Measurements from ENCODE around the gene ANKRD6. TPM values are rescaled to one million over a fixed set of nuclear protein-coding genes. Genes with fewer than 3 reads are reported as not detected.
A peak's percentile ranks its signal among the peaks of the same experiment; 100 is the strongest.

Gene ANKRD6
- total RNA-seq, 4 donors from 2014 or later, result 0.57 to 11.6 (median 3.0) TPM

DNA sequence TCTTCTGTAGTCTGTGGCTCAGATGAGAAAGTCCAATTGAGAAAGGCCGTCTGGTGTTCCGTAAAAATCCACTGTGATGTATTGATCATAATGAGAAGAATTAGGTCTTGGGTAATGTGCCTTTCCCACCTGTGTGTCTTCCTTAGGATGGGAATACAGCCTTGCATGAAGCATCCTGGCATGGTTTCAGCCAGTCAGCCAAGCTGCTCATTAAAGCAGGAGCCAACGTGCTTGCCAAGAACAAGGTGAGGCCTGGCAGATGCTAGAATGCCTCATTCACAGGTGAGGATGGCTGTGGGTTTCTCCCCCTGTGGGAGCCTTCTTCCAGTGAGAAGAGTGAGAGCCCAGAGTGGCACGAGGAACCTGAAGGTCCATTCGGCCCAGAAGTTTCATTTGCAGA is 172.9 kb downstream of the ANKRD6 start:
- no peak overlapping the region for H3K4me3 ChIP-seq
- H3K36me3 ChIP-seq, result no peaks in the 10 kb centered on the region
- no peaks in the 10 kb centered on the region for H3K9me3 ChIP-seq
- no peak for DNase-seq
- no peaks in the 10 kb centered on the region for H3K27me3 ChIP-seq
- TF ChIP-seq, protein P1, sequence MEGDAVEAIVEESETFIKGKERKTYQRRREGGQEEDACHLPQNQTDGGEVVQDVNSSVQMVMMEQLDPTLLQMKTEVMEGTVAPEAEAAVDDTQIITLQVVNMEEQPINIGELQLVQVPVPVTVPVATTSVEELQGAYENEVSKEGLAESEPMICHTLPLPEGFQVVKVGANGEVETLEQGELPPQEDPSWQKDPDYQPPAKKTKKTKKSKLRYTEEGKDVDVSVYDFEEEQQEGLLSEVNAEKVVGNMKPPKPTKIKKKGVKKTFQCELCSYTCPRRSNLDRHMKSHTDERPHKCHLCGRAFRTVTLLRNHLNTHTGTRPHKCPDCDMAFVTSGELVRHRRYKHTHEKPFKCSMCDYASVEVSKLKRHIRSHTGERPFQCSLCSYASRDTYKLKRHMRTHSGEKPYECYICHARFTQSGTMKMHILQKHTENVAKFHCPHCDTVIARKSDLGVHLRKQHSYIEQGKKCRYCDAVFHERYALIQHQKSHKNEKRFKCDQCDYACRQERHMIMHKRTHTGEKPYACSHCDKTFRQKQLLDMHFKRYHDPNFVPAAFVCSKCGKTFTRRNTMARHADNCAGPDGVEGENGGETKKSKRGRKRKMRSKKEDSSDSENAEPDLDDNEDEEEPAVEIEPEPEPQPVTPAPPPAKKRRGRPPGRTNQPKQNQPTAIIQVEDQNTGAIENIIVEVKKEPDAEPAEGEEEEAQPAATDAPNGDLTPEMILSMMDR (IDR thresholded peaks at IDR 0.05), result no peak
- TF ChIP-seq POLR2A (IDR thresholded peaks at IDR 0.05), result no peak
- no peak overlapping the region for H3K27ac ChIP-seq
- no peaks in the 10 kb centered on the region for H3K4me1 ChIP-seq

DNA sequence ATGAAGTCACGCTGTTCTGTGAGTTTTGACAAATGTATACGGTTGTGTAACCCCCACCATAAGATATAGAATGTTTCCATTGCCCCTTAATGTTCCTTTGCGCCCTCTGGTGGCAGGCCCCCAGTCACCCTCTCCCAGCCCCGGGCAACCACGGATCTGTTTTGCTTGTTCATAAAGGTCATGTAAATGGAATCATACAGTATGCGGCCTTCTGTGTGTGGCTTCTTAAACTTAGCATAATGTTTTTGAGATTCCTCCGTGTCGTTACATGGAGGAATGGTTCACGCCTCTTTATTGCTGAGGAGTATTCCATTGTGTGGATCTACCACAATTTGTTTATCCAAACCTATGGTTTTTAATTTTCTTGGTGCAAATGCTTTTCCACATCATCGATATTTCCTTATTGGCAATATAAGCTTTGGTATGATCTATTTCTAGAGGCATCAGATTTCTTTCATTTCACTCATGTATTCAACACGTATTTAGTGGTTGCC is 177.2 kb downstream of the ANKRD6 start:
- Histone ChIP-seq H3K9me3 (no peaks in the 10 kb centered on the region), H3K36me3 (no peaks in the 10 kb centered on the region), H3K4me3 (no peak overlapping the region), H3K27ac (no peak overlapping the region), H3K4me1 (no peaks in the 10 kb centered on the region), H3K27me3 (no peaks in the 10 kb centered on the region)
- peak; percentile 74 to 89 (median 80) for DNase-seq
- TF ChIP-seq, protein P1 (IDR thresholded peaks at IDR 0.05), result peak; percentile 40 to 88 (median 72)
- no peak for TF ChIP-seq POLR2A (IDR thresholded peaks at IDR 0.05)

DNA sequence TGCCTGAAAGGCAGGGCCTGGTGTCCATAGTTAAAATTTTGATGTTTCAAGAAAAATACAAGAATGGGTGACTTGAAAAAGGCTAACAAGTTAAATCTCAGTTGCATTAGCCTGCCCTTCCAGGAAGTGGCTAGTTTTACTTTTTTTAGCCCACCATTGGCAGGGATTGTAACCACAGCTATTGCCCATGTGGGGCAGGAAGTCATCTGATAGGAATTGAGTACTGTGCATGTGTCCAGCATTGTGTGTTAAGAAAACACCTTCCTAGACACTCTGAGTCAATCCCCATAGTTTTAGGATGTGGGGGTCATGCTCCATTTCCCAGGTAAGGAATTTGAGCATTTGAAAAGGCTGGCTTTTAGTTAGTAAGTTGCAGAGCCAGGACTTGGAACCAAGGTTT is 178.7 kb downstream of the ANKRD6 start:
- Histone ChIP-seq H3K27ac (no peak overlapping the region), H3K27me3 (no peaks in the 10 kb centered on the region), H3K9me3 (no peaks in the 10 kb centered on the region), H3K36me3 (no peaks in the 10 kb centered on the region), H3K4me3 (no peak overlapping the region), H3K4me1 (no peaks in the 10 kb centered on the region)
- no peak for DNase-seq
- TF ChIP-seq, protein P1 (IDR thresholded peaks at IDR 0.05), result no peak
- no peak for TF ChIP-seq POLR2A (IDR thresholded peaks at IDR 0.05)

DNA sequence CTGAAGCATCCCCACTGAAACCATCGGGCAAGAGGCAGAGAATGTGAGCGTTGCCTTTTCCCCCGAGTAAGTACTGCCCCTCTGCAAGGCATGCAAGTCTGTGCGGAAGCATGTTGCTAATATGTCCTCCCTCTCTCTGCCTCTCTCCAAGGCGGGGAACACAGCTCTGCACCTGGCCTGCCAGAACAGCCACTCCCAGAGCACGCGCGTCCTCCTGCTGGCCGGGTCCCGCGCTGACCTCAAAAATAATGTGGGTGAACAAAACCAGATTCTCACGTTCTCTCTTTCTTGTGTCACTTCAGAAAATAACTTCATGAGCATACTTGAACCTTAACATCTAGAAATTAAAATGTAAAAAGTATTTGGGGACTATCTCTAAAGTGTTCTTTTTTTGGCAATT is 179.2 kb downstream of the ANKRD6 start:
- Histone ChIP-seq H3K27ac (no peak overlapping the region), H3K4me1 (no peaks in the 10 kb centered on the region), H3K36me3 (no peaks in the 10 kb centered on the region), H3K27me3 (no peaks in the 10 kb centered on the region), H3K4me3 (no peak overlapping the region), H3K9me3 (no peaks in the 10 kb centered on the region)
- DNase-seq, result no peak
- no peak for TF ChIP-seq POLR2A (IDR thresholded peaks at IDR 0.05)
- TF ChIP-seq, protein P1 (IDR thresholded peaks at IDR 0.05), result no peak

DNA sequence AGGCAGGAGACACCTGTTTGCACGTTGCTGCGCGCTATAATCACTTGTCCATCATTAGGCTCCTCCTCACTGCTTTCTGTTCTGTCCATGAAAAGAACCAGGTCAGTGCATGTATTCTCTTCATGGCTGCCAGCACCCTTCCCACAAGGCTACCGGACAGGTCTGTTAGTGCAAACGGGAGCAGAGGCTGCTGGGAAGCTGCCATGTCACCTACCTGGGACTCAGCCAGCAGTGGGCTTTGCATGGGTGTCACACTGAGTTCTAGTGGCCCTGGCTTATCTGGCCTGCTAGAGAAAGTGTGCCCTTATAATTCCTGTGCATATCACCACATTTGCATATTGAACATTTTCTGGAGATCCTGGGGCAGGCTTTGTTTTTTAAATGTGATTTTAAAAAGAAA is 180.8 kb downstream of the ANKRD6 start:
- Histone ChIP-seq H3K27me3 (no peaks in the 10 kb centered on the region), H3K27ac (no peak overlapping the region), H3K36me3 (no peaks in the 10 kb centered on the region), H3K4me1 (no peaks in the 10 kb centered on the region), H3K9me3 (no peaks in the 10 kb centered on the region), H3K4me3 (no peak overlapping the region)
- DNase-seq, result no peak
- no peak for TF ChIP-seq POLR2A (IDR thresholded peaks at IDR 0.05)
- TF ChIP-seq, protein P1 (IDR thresholded peaks at IDR 0.05), result no peak

DNA sequence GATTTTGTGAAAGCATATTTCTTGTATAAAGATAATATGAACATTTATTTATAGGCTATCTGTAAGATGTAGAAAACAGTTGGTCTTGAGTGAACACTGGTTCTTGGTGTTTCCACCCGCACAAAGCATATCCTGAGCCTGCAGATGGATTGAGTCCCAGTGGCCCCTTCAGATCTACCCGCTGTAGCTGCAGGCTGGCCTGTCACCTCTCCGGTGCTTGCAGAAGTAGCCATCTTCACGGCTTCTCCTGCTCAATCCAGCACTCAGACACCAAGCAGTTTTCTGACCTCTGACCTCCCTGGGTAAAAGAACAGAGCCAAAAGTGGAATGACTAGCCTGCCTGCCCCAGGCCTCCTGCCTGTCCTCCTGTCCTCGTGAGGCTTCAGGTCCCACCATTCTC is 182.9 kb downstream of the ANKRD6 start:
- no peak overlapping the region for H3K4me3 ChIP-seq
- no peaks in the 10 kb centered on the region for H3K9me3 ChIP-seq
- no peak for DNase-seq
- H3K27me3 ChIP-seq, result no peaks in the 10 kb centered on the region
- no peaks in the 10 kb centered on the region for H3K36me3 ChIP-seq
- H3K4me1 ChIP-seq, result no peaks in the 10 kb centered on the region
- TF ChIP-seq, protein P1 (IDR thresholded peaks at IDR 0.05), result no peak
- TF ChIP-seq POLR2A (IDR thresholded peaks at IDR 0.05), result no peak
- H3K27ac ChIP-seq, result no peak overlapping the region
